Calu3 (cell line): ENCODE data around the gene BCAS3. TPM values are rescaled to one million over a fixed set of nuclear protein-coding genes. Genes with fewer than 3 reads are reported as not detected.

Source experiments
- BruUV-seq: library from RNA; stranded (reverse); fragments of 400-500 nt; replicated peaks from 2 replicates; lab custom pipeline; 2021; lab: Mats Ljungman, UMichigan
- CTCF ChIA-PET: fragments of 300-600 bp; sonication (Branson Sonifier 250); formaldehyde crosslinking; loops from one replicate; lab custom pipeline; 2022; ENCODE audit warnings: antibody characterized with exemption; lab: Charles Lee
- DNase-seq: peaks from one replicate; pipeline ENCODE4 v3.0.0; 2022
- H3K27ac Mint-ChIP-seq: one replicate; pipeline ENCODE4 v1.8.0; 2022; ENCODE audit warnings: mixed read lengths; ENCODE audit not compliant: unreplicated experiment
- H3K27me3 Mint-ChIP-seq: one replicate; pipeline ENCODE4 v1.8.0; 2022; ENCODE audit warnings: mixed read lengths; ENCODE audit not compliant: unreplicated experiment
- H3K36me3 Mint-ChIP-seq: one replicate; pipeline ENCODE4 v1.8.0; 2022; ENCODE audit warnings: mild to moderate bottlenecking, moderate library complexity, mixed read lengths; ENCODE audit not compliant: insufficient read depth, unreplicated experiment
- H3K4me1 Mint-ChIP-seq: one replicate; pipeline ENCODE4 v1.8.0; 2022; ENCODE audit warnings: mild to moderate bottlenecking, low read depth, mixed read lengths; ENCODE audit not compliant: unreplicated experiment
- H3K4me3 Mint-ChIP-seq: one replicate; pipeline ENCODE4 v1.8.0; 2022; ENCODE audit warnings: mild to moderate bottlenecking, low read depth, moderate library complexity, mixed read lengths; ENCODE audit not compliant: unreplicated experiment
- H3K9me3 Mint-ChIP-seq: one replicate; pipeline ENCODE4 v1.8.0; 2022; ENCODE audit warnings: low read depth, mixed read lengths; ENCODE audit not compliant: unreplicated experiment
- intact Hi-C: fragments of 100-400 bp; cut with micrococcal nuclease; formaldehyde crosslinking; loops from one replicate; pipeline ENCODE4 v1.10.0; 2022; ENCODE audit not compliant: unreplicated experiment
- total RNA-seq: library from RNA; stranded (reverse); gene quantifications from 2 replicates; pipeline ENCODE4 v1.2.3, GENCODE V29; 2022
- TF ChIP-seq, protein P1 (sequence below): fragments of 200-600 bp; IDR thresholded peaks from one replicate; pipeline ENCODE4 v1.8.0; 2022; ENCODE audit warnings: antibody characterized with exemption; ENCODE audit not compliant: unreplicated experiment

BCAS3 gene
- total RNA-seq, 1 experiment from 2014 or later = 10.9 TPM

DNA sequence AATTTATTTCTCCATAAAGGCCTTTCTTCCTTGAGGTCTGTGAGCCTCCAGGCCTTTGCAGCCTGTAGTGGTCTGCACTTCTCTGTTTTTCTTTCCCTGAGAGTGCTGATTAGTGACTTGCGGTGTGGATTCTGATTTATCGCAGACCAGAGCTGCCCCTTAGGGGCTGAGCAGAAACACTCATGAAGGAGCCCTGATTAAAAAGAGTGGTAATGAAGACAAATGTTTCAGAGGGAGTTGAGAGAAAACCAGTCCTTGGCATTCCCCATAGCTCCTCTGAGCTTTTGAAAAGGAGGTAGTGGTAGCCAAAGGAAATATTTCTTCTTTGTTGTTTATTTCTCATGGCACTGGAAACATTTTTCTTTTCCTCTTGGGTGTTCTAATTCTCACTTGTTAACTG lies 453.9 kb downstream of the BCAS3 start:
- no TSS peak for BruUV-seq
- DNase-seq = no peak
- TF ChIP-seq, protein P1, sequence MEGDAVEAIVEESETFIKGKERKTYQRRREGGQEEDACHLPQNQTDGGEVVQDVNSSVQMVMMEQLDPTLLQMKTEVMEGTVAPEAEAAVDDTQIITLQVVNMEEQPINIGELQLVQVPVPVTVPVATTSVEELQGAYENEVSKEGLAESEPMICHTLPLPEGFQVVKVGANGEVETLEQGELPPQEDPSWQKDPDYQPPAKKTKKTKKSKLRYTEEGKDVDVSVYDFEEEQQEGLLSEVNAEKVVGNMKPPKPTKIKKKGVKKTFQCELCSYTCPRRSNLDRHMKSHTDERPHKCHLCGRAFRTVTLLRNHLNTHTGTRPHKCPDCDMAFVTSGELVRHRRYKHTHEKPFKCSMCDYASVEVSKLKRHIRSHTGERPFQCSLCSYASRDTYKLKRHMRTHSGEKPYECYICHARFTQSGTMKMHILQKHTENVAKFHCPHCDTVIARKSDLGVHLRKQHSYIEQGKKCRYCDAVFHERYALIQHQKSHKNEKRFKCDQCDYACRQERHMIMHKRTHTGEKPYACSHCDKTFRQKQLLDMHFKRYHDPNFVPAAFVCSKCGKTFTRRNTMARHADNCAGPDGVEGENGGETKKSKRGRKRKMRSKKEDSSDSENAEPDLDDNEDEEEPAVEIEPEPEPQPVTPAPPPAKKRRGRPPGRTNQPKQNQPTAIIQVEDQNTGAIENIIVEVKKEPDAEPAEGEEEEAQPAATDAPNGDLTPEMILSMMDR = no peak
- CTCF ChIA-PET = no interaction called here
- Mint-ChIP-seq H3K4me3 (no peak overlapping the region), H3K27me3 (no peaks in the 10 kb centered on the region), H3K4me1 (no peaks in the 10 kb centered on the region), H3K27ac (no peak overlapping the region), H3K9me3 (no peaks in the 10 kb centered on the region), H3K36me3 (no peaks in the 10 kb centered on the region)
- intact Hi-C loops = no loop called here

DNA sequence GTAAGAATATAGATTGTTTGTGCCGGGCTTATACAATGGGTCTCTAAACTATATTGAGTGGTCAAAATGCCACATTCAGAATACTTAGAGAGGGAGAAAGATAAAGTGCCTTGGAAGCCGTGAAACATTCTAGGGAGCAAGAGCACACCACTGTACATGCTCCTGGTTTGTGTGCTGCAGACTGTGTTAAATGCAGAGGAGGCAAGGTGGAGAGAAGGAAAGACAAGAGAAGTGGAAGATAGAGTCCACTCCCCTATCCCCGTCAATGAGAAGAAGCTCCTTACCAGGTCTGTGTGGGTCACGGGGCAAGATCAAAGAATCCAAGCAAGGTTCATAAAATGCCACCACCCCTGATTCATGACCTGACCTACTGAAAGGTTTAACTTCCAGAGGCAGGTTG lies 454.9 kb downstream of the BCAS3 start:
- no peaks in the 10 kb centered on the region for H3K4me1 Mint-ChIP-seq
- intact Hi-C loops = no loop called here

DNA sequence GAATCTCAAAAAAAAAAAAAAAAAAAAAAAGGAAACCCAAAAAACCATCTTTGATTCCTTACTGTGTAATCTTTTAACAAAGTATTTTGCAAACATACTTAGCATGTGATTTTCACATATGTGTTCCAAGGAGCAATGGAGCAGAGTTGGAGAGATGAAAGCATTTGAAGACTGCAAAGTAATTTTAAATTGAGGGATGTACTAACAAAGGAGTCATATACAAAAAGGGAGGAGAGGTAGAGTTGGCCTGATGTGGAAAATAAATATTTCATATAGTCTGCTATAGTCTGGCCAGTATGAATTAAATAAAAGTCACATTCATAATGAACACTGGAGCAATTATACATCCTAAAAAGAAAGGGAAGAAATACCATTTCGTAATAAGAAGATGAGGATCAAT lies 456.2 kb downstream of the BCAS3 start:
- H3K4me1 Mint-ChIP-seq = no peaks in the 10 kb centered on the region
- intact Hi-C loops = no loop called here
- H3K4me3 Mint-ChIP-seq = no peak overlapping the region
- BruUV-seq = no TSS peak
- no peaks in the 10 kb centered on the region for H3K27me3 Mint-ChIP-seq
- CTCF ChIA-PET = no interaction called here
- H3K9me3 Mint-ChIP-seq = no peaks in the 10 kb centered on the region
- TF ChIP-seq, protein P1 = no peak
- H3K27ac Mint-ChIP-seq = no peak overlapping the region
- no peaks in the 10 kb centered on the region for H3K36me3 Mint-ChIP-seq
- no peak for DNase-seq

More for the DNA sequence above, 454.9 kb downstream of the BCAS3 start:
- Mint-ChIP-seq H3K9me3 (no peaks in the 10 kb centered on the region), H3K27me3 (no peaks in the 10 kb centered on the region), H3K36me3 (no peaks in the 10 kb centered on the region), H3K27ac (no peak overlapping the region), H3K4me3 (no peak overlapping the region)
- BruUV-seq = no TSS peak
- TF ChIP-seq, protein P1 = no peak
- no peak for DNase-seq
- CTCF ChIA-PET = no interaction called here

DNA sequence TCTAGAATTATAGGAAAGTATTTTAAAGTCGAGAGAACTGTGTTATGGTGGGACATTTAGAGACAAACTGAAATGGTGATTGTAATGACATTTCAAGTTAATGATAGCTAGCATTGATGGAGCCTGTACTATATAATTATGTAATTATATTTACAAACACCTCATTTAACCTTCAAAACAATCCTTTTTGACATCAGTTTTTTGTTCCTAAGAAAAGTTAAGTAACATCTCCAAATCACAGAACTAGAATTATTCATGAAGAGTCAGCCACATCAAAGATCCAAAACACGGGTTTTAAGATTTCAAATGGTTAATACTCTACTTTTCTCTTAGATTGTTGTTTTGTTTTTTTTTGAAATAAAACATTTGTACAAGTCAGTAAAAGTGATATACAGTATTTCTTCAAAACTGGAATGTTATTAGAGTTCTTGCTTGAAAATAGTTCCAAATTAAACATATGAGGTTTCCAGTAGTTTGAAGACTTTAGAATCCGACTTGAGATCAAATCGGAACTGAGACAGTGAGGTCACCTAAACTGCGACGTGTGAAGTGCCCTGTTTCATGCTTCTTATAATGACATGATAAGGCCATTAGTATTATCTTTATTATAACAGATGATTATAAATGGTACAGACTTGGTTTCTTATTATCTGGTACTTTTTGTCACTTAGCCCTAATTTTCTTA lies 457.0 kb downstream of the BCAS3 start:
- TF ChIP-seq, protein P1 = no peak
- Mint-ChIP-seq H3K27ac (no peak overlapping the region), H3K4me3 (no peak overlapping the region), H3K9me3 (no peaks in the 10 kb centered on the region), H3K27me3 (no peaks in the 10 kb centered on the region), H3K4me1 (peaks cover 8% of the 10 kb centered on the region), H3K36me3 (no peaks in the 10 kb centered on the region)
- CTCF ChIA-PET = no interaction called here
- intact Hi-C loops = no loop called here
- BruUV-seq = no TSS peak
- DNase-seq = no peak
